HuH-7 (cell line): ENCODE measurements around the gene MRPL10.

Experiments
- DNase-seq: peaks from one replicate; pipeline ENCODE4 v3.0.0; 2011; ENCODE audit warnings: low spot score

MRPL10 gene

DNA sequence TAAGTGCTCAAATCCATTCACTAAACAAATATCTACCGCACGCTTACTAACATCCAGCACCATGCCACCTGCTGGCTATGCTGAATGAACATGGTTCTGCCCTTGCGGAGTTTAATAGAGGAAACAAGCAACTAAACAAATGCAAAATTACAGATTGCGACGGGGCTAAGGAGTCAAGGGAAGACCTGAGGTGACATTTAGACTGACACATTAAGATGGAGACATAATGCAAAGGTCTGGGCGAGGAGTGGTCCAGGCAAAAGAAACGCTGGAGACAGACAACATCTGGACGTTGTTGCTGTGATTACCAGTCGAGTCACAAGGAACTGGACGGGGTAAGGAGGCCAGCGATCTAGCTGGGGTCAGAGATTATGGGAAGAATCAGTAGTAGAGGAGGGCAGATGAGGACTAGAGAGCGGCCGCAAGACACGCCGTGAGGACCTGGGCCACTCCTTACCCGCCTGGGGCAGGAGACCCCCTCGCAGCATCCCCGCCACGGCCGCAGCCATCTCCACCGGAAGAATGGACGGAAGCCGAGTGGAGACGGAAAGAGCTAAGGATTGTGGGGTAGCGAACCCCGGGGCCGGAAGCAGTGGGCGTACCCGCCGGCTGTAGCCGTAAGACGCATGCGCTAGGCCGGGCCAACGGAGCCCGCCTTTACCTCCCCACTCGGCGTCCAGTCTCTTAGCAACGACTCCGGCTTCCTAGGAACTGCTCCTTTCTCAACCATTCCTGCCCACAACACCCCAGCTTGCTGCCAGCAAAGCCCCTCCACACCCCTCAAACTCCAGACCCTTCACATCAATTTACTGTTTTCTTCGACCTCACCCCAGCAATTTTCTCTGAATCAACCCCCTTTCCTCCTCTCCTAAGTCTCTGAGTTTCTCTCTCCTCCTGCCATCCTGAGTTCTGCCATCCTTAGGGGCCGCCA lies at the start of gene MRPL10, which contains the start of gene LRRC46:
Gene MRPL10 (minus strand): TSS at position 539 of the 931 bp plus-strand sequence. CDS start 30 bp downstream, at position 509.
Gene LRRC46 (plus strand): TSS at position 668 of the 931 bp plus-strand sequence. CDS start 320 bp downstream, outside the sequence.
- peak; percentile 99 for DNase-seq

DNA sequence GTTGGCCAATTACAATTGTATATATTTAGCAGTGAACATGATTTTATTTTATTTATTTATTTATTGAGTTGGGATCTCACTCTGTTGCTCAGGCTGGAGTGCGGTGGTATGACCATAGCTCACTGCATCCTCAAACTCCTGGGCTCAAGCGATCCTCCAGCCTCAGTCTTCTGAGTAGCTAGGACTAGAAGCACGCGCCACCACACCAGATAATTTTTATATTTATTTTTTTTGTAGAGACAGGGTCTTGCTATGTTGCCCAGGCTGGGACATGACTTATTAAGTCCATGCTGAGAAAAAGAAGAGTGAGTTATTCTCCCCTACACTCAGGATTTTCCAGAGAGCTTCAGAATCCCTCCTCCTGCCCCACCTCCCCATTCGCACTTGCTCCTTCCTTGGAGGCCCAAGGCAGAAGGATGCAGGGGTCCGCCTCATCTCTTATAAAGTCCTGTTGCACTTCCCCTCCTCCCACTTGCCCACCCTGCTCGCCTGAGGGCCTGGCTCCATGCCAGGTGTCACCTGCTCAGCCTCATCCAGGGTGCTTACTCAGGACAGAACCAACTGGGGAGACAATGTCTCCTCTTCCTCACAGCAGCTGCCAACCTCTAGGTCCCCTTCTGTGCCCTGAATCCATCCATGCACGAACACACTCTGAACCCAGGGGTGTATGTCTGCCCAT lies 48.6 kb upstream of the MRPL10 start:
- DNase-seq = no peak

DNA sequence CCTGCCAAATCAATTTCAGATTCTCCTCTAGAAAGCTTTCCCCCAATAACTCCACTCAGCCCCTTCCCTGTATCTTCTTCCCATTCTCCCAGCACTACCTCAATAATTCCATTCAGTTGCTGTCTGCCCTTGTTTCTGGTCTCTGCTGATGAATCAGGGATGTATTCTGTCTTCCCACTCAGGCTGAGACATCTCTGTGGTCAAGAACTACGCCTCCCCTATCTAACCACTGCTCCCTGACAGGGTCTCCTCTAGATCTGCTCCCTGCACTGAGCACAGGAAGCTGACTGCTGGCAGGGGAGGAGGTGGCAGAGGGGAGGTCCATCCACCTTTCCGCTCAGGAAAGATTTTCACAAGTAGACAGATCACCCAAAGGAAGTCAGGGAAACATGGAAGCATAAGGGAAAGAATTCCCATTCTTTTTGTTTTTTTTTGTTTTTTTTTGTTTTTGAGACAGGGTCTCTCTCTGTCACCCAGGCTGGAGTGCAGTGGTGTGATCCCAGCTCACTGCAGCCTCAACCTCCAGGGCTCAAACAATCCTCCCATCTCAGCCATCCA lies 47.8 kb upstream of the MRPL10 start:
- DNase-seq = no peak

DNA sequence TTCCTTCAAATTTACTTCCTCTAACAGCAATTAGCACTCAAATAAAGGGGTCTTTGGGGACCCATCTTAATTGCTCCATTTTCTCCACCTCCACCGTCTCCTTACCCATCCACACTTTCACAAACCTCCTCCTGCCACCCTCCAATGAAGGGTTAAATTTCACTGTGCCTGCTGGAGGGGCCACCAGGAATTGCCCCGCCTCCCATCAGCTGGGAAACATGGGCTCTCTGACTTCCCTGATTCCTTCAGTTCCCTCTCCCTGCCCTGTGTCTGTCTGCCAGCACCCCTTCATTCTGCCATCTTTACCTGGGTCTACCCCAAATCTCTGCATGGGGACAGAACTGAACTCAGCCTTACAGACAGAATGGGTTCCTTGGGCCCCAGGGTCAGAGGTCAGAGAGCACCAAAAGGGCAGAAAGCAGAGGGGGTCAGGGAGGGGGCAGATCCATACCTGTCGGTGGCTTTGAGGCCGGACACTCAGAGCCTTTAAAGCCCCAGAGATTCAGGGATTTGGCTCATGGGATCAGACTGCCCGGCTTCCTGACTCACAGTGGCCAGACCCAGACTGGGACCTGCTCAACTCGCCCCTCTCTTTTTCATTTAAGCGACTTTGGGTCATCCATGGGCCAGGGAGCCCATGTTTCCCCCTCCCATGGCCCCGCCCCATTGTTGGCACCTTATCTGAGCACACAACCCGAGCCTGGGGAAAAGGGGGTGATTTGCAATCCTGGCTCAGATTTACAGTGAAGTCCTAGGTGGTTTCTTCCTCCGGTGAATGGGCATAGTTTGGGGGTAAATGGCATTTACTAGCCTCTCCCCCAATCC lies 47.1 kb upstream of the MRPL10 start:
- no peak for DNase-seq

DNA sequence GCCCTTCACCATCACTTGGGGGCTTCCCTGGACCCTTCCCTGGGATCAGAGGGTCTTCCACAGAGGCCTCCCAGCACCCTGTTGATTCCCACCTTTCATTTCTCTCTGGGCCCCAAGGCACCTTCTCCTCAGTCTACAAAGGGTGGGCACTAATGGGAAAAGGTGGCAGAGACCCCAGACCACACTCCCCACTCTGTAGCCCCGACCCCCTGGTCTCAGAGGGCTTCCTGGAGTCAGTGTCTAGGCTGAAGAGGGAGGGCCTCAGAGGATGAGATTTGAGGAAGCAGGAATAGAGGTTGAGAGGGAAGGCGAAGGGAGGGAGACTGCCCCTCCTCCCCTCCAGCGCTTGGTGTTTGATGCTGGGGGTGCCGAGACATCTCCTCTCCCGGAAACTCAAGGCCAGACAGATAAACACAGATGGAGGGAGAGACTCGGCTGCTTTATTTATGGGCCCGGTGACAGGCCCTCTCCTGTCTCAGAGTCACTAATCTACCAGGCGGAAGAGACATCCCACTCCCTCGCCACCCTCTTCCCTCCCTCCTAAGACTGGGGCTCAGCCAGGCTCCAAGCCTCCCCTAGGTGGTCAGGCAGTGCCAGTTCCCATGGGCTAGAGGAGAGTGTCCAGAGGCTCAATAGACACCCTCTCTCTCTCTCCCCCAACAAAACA lies 46.2 kb upstream of the MRPL10 start:
- DNase-seq = no peak

DNA sequence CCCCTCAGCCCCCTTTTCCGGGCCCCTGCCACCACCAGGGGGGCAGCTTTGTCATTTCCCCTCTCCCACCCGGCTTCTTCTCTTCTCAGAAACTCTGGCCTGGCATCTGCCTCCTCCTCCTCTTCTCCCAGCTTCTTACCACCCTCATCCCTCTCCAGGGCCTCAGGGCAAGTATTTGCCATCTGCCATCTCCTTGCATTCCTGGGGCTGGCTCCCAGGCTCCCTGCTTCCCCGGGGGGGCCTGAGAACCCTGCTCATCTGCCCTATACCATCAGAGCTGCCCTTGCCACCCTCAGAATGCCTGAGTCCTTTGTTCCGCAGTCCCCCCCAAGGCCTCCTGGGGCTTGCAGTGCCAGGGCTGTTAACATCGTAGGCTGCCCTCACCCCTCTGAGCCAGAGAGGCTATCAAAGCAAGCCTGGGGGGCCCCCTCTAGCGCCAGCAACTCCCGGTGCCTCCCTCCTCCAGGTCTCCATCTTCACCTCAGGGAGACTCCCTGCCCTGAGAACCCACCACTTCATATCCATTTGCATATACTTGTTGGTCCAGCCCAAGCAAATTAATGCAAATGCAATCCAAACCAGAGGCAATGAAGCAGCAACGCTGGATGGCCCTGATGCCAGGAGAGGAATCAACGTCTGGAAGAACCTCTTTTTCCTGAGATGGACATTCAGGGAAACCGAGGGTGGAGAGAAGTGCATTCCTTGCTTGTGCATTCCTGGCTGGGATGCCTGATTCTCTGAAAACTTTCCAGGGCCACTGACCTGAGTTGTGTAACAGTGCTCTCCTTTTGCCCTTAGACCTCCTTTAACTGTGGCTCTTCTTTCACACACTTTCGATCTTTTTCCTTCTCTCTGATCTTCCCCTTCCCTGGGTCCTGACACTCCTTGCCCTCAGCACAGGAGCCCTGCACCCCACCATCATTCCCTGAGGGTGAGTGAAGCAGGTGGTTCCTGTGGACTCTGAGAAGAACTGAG lies 44.0 kb upstream of the MRPL10 start:
- DNase-seq = no peak

DNA sequence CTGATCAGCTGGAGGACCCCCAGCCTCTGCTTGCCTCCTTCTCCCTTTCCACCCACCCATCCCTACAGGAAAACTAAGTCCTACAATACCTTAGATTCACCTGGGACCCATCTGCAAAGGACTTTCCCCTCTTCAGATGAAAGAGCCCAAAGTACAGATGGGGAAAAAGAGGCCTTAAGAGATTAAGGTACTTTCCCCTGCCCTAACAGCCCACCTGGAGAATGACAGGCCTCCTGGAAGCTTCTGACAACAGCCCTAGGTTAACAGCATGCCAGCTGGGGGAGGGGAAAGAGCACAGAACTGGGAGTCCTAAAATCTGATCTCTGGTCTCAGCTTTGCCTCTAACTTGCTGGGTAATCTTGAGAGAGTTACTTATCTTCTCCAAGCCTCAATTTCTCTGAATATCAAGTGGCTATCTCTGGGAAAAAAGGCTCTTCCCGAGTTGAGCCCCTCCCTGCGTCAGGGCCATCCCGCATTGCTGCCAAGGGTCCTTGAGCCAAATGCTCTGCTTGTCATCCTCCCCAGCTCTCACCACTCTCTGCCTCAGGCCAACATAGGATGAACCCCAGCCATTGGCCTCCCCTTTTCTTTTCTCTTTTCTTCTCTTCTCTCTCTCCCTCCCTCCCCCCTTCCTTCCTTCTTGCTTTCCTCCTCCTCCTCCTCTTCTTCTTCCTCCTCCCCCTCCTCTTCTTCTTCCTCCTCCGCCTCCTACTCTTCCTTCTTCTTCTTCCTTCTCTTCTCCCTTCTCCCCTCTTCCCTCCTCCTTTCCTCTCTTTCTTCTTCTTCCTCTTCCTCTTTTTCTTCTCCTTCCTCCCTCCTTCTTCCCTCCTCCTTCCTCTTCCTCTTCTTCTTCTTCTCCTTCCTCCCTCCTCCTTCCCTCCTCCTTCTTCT lies 42.1 kb upstream of the MRPL10 start:
- no peak for DNase-seq

DNA sequence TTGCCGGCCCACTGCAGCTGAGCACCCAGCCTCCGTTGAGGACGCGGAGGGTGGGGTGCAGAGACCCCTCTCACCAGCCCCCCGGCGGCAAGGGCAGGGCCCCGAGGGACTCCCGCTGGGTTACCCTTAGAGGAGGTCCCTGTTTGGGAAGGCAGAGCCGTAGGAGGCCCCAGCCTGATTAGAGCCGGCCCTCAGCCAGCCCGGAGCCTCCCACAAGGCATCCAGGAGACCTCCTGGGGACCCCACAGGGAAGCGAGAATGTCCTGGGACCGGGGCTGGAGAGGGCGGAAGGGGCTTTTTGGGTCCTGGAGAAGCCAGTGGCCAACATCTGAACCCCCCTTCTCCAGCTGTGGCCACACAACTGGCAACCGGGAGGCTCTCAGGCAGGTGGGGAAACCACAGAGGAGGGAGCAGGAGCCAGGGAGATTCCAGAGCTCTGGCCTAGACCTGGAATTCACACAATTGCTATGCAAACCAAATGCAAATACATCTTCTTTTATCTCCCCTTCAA lies 41.4 kb upstream of the MRPL10 start:
- DNase-seq = no peak

DNA sequence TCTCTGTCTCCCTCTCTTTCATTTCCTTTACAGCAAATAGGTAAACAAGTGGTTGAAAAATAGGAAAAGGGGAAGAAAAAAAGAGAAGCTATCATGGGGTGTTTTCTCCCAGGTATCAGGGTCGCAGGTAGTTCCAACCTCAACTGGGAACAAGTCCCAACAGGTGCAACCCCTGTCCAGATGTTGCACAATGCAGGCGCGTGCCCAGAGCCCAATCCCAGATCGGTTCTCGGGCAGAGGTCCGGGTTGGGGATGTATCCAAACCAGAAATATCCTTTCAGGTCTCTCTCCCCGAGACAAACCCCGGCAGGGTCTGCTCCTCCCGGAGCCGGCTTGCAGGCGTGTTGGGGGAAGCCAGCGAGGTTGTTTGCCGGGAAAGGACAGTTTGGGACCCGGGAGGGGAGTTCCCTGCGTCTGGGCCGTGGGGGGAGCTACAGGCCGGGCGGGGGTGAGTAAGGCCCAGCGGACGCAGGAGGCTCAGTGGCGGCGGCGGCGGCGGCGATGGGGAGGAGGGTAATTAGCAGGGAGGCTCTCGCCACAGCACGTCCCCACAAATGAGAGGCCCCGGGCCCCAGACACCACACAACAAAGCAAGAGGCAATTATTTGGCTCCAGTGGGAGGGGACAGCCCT lies 40.8 kb upstream of the MRPL10 start:
- no peak for DNase-seq

DNA sequence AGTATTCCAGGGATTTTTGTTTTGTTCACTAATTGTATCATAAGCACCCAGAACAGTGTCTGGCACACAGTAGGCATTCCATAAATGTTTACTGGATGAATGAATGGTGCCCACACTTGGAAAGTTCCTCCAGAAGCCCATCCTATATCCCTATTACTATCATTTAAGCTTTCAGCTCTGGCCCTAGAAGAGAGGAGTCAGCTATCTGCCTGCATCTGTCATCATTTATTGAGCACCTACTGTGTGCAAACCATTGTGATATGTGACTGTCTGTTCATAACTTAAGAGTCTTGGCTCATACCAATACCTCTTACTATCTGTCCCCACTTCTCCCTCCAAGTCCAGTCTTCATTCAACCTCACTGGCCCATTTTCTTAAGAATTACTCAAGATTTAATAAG lies 39.7 kb upstream of the MRPL10 start:
- no peak for DNase-seq

DNA sequence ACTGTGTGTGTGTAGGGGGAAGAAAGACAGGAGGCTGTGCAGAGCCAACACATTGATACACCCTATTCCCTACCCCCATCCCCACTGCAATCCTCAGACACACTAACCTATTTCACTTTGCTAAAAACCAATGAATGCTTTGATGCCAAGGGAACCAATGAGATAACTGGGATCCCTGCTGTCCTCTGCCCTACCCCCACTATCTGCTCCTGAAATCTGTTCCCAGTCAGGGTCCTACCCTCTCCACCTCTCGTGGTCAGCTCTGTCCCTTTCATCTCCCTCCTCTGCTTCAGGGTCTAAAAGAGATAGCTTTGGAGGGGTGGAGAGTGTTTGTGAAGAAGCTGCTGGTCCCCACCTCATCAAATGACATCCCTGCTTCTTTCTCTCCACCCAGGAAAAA lies 38.7 kb upstream of the MRPL10 start:
- no peak for DNase-seq

DNA sequence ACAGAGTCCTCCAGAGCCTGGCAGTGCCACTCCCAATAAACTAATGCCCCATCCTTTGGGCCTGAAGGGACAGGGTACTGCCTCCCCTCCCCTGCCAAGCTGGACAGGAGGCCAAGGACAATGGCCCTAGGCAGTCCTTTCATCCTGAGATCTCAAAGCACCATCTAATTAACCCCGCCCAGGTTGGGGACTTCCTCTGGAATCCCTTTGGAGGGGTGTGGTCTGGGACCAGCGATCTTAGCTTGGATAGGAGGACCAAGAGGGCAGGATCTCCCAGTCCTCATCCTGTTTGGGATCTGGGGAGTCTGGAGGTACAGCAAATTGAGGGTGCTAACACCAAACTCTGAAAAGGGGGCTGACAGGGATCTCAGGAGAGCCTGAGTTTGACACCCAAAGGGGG lies 37.8 kb upstream of the MRPL10 start:
- DNase-seq = no peak

DNA sequence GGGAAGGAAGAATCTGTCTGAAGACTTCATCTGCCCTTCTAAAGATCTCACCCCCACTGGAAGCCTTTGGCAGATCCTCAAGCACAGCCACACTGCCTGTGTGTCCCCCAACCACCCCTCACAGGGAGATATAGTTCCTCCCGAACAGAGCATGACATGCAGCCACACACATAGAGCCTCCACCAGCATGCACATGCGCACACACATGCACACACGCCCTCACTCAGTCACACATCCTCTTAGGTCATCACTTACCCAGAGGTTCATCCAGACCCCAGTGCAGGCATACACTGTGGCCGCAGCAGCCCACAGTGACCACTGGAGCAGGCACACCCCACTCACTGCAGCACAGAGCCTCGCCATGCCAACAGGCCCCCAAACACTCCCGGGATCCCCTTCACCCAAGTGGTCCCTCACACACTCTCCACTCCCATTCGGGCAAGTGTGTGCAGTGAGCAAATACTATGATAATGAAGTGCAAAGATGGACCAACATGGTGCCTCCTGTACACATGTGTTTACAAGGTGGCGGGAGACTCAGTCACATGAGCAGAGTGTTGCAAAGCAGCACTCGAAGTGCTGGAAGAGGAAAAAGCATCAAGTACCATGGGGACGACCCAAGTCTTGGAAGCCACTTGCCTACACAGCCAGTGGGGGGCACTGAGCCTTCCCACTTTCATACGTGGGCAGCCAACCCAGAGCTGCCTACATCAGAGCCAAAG lies 36.6 kb upstream of the MRPL10 start:
- no peak for DNase-seq

DNA sequence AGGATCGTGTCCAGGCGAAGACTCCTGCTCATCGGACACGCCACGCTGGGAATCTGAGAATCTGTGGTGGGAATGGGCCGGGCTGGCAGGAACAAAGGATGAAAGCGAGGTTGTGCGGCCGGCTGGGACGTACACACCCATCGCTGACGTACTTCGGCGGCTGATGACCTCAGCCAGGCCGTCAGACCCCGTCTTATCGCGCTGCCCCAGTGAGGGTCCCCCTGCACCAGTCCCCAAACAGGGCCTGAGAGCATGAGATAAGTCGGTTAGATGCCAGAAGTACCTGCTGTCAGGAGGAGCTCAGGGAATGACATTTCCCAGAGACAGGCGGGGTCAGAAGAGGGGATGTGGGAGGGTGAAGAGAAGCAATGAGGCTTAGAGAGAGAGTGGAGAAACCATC lies 35.6 kb upstream of the MRPL10 start:
- no peak for DNase-seq

DNA sequence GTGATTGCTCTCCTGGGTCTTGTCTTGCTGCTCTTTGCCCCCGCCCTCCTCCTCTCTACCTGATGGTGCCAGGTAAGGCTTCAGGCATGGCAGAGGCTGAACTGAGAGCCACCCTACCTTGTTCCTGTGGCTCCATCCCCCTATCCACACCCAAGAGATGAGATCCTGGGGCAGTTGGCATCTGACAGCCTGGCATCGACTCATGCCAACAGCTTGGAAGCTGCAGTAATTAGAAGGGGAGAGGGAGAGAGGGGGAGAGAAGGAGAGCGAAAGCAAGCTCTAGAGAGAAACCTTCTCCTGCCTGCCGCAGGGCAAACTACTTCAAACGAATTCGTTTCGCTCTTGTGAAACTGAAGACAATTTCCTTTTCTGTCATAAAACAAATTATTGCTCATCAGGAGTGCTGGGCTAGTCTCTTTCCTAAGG lies 33.5 kb upstream of the MRPL10 start:
- no peak for DNase-seq

DNA sequence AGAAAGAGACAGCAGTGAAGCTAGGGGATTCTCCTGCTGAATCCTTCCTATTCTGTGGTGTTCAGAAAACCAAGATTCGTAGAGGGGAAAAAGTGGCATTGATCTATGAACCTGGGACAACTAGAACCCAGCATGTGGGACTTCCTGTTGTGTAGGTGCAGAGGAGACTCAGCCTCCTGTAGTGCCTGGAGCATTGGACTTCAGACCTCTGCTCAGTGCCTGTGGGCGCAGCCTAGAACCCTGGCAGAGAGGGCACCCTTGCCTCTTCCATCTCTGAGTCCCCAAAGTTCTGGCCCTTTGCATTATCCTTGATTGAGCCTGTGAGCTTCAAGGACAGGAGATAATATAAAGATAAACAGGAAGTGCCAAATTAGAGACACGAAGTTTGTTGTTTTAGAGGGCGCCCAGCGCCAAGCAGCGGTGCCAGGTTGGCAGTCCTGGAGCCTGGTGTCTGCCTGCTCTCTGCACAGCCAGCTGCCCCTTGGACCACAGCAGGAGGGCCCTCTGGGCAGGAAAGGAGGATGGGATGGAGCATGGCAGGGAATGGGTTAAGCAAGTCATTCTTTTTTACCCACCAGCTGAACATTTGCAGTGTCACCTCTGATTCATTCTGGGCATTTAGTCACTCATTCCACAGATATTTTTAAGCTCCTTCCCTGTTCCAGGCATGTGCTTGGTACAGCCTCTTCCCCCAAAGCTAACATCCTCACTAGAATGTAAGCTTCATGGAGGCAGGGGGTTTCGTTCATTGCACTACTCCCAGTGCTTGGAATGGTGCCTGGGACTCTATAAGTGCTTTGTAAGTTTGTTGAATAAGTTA lies 31.5 kb upstream of the MRPL10 start:
- no peak for DNase-seq

DNA sequence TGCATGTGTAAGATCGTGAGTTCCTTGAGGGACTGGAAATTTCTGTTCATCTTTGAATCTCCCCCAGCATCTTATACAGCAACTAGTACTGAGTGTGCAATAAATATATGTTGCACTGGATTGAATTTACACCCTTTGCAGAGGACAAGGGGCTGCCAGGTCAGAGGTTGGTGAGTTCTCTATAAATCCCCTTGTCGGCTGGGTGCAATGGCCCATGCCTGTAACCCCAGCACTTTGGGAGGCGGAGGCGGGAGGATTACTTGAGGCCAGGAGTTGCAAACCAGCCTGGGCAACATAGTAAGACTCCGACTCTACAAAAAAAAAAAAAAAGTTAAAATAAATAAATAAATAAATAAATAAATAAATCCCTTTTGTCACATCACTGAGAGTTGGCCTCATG lies 29.0 kb upstream of the MRPL10 start:
- DNase-seq = no peak
